ENCODE measurements around the gene AXDND1. TPM values are rescaled to one million over a fixed set of nuclear protein-coding genes. Genes with fewer than 3 reads are reported as not detected.
"Not testable (repeated sequence)": the region's sequence is repeated elsewhere in the genome, so short reads cannot be mapped to it uniquely, and the experiment has no call there.

Gene AXDND1
- total RNA-seq, 1 donor from 2014 or later, result not detected

DNA sequence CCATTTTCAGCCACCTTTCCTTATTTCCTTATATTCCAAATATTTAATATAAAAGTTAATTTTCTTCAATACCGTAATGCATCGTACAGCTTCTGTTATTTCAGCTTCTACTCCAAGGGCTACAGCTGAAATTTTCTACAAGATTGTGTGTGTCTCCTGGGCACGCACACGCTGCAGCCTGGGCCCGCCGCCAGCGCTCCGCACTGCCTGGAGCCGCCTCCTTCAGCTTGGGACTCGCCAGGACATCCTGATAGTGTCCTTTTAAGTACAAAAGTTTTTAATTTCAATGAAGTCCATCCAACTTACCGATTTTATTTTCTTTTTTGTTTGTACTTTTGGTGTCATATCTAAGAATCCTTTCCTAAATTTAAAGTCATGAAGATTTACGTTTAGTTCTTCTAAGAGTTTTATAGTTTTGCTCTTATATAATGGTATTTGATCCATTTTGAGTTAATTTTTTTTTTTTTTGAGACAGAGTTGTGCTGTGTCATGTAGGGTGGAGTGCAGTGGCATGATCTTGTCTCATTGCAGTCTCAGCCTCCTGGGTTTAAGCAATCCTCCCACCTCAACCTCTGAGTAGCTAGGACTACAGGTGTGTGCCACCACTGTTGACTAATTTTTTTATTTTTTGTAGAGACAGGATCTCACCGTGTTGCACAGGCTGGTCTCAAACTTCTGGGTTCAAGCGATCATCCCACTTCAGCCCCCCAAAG lies 82.8 kb downstream of the AXDND1 start:
- intact Hi-C loops (cut with micrococcal nuclease), result no loop called here

DNA sequence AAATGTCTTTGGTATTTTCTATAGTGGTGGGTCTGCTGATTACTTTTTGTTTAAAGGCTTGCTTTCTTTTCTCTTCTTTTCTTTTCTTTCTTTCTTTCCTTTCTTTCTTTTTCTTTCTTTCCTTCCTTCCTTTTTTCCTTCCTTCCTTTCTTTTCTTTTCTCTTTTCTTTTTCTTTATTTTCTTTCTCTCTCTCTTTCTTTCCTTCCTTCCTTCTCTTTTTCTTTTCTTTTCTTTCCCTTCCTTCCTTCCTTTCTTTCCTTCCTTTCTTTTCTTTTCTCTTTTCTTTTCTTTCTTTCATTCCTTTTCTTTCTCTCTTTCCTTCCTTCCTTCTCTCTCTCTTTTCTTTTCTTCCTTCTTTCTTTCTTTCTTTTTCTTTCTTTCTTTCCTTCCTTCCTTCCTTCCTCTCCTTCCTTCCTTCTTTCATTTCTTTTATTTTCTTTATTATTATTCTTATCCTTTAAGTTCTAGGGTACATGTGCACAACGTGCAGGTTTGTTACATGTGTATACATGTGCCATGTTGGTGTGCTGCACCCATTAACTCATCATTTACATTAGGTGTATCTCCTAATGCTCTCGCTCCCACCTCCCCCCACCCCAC lies 93.9 kb downstream of the AXDND1 start:
- intact Hi-C loops (cut with micrococcal nuclease), result not testable (repeated sequence)

DNA sequence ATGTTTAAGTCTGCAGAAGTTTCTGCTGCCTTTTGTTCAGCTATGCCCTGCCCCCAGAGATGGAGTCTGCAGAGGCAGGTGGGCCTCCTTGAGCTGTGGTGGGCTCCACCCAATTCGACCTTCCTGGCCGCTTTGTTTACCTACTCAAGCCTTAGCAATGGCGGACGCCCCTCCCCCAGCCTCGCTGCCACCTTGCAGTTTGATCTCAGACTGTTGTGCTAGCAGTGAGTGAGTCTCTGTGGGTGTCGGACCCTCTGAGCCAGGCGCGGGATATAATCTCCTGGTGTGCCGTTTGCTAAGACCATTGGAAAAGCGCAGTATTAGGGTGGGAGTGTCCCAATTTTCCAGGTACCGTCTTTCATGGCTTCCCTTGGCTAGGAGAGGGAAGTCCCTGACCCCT lies 99.9 kb downstream of the AXDND1 start:
- intact Hi-C loops (cut with micrococcal nuclease), result not testable (repeated sequence)

DNA sequence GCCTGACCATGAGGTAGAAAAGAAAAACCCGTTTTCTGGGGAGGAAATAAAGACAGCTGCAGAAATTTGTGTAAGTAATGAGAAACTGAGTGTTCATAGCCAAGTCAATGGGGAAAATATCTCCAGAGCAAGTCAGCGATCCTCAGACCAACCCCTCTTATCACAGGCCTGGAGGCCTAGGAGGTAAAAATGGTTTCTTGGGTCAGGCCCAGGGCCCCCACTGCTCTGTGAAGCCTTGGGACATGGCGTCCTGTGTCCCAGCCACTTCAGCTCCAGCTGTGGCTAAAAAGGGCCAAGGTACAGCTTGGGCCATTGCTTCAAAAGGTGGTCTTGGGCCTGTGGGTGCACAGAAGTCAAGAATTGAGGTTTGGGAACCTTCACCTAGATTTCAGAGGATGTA lies 108.9 kb downstream of the AXDND1 start:
- intact Hi-C loops (cut with micrococcal nuclease), result no loop called here

DNA sequence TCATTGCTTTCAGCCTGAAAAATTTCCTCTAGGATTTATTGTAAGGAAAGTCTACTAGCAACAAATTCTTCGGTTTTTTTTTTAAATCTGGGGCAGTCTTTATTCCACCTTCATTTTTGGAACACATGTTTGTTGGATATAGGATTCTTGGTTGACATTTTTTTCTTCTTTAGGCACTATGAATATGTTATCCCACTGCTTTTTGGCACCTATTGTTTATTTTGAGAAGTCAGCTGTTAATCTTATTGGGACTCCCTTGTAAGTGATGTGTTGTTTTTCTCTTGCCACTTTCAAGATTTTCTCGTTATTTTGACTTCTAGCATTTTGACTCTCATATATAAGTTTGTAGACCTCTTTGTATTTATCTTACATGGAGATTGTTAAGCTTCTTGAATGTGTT lies 110.7 kb downstream of the AXDND1 start:
- intact Hi-C loops (cut with micrococcal nuclease), result no loop called here

DNA sequence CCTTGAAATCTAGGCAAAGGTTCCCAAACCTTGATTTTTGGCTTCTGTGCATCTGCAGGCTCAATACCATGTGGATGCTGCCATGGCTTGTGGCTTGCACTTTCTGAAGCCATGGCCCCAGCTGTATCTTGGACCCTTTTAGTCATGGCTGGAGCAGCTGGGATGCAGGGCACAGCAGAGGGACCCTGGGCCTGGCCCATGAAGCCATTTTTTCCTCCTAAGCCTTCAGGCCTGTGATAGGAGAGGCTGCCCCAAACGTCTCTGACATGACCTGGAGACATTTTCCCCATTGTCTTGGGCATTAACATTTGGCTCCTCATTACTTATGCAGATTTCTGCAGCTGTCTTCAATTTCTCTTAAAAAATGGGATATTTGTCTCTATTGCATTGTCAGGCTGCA lies 112.6 kb downstream of the AXDND1 start:
- intact Hi-C loops (cut with micrococcal nuclease), result no loop called here

DNA sequence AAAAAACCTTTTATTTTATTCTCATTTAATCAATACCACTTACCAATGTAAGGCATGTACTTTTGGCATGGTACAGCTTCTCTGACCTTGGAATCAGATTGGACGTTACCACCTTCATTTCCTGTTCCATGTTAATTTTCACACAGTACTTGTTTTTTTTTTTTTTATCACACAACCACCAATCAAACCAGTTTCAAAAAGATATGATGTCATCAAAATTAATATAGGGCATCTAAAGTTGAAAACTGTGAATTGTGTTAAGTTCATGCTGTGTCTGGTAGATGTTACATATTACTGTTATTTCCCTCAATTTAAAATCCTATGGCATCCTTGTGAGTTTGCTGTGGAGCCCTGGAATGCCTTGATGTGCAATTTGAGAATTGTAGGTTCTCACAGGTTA lies 124.8 kb downstream of the AXDND1 start:
- intact Hi-C loops (cut with micrococcal nuclease), result no loop called here

DNA sequence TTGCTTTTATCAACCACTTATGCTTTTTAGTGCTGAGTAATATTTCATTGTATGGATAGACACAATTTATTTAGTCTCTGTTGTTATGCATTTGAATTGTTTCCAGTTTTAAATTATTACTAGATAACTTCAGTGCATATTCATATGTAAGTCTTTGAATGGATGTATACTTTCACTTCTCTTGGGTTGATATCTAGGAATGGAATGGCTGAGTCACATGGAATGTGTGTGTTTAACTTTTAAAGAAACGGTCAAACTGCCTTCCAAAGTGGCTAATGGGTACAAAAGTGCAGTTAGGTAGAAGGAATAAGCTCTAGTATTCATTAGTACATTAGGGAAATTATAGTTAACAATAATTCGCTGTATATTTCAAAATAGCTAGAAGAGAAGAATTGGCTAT lies 127.6 kb downstream of the AXDND1 start:
- intact Hi-C loops (cut with micrococcal nuclease), result no loop called here

DNA sequence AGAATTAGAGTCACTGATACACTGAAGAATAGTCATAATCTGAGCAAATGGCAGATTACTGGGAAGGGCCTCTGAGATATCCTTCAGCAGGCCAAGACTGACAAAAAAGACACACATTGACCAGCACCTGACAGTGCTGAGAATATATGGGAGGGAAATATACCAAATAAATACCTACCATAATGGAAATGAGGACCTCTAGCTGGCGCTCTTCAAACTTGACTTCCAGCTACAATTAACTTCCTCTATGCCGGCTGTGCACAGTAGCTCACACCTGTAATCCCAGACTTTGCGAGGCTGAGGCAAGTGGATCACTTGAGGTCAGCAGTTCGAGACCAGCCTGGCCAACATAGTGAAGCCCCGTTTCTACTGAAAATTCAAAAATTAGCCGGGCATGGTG lies 140.4 kb downstream of the AXDND1 start:
- intact Hi-C loops (cut with micrococcal nuclease), result no loop called here

DNA sequence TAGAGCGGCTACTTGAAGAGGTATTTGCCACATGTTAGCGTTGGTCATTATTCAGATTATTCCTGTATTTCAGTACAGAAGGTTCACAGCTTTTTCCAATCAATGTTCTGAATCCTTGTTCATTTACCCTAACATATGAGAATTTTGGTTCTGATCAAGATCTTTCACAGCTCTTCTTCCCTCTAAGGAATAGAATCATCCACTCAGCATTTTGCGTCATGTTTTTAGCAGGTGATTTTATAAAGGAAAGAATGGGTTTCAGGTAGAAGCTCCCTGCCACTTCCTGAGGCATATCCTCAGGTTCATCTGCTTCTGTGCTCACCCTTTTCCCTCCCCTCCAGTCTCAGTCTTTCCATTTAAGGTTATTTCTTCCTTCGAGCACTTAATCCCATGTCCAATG lies 143.6 kb downstream of the AXDND1 start:
- intact Hi-C loops (cut with micrococcal nuclease), result no loop called here

DNA sequence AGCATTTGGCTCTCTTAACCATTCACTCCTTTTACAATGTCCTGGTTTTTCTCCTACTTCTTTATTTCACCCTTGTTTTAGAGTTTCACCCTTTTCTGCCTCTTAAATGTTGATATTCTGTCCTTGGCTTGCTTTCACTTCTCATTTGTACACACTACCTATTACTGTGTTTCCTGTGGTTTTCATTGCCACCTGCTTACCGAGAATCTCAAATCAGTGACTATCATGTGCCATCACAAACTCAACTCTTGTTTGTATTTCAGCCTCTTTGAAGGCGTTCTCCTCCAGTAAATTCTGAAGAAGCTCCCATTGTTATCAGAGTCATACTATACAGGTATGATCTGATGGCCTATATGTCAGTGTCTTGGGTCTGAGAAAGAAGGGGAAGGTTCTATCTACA lies 144.3 kb downstream of the AXDND1 start:
- intact Hi-C loops (cut with micrococcal nuclease), result no loop called here

DNA sequence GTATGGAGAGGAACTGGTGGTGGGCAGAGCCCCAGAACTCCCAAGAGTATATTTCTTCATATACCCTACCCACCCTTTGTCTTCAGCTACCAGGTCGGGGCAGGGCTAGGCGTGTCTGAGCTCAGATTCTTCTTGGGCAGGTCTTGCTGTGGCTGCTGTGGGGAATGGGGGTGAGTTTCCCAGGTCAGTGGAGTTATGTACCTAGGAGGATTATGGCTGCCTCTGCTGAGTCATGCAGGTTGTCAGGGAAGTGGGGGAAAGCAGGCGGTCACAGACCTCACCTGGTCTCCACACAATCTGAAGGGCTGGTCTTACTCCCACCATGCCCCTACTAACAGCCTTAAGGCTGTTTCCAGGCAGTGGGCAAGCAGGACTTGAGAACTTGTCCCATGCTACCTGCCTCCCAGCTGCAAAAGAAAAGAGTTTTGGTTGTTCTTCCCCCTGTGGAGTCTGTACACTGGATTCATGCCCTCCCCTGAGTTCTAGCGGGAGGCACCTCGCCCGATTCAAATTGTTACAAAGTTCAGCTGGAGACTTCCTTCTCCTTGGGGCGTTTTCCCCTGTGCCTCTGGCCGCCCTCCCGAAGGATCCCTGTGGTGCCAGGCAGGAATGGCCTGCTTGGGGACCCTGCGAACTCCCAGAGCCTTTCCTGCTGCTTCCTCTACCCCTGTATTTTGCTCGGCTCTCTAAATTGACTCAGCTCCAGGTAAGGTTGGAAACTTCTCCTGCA lies 151.4 kb downstream of the AXDND1 start:
- intact Hi-C loops (cut with micrococcal nuclease), result no loop called here

DNA sequence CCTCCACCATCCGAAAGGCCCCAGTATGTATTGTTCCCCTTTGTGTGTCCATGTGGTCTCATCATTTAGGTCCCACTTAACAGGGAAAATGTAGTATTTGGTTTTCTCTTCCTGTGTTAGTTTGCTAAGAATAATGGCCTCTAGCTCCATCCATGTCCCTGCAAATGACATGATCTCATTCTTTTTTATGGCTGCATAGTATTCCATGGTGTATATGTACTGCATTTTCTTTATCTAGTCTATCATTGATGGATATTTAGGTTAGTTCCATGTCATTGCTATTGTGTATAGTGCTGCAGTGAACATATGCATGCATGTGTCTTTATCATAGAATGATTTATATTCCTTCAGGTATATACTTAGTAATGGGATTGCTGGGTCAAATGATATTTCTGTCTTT lies 152.8 kb downstream of the AXDND1 start:
- intact Hi-C loops (cut with micrococcal nuclease), result not testable (repeated sequence)

DNA sequence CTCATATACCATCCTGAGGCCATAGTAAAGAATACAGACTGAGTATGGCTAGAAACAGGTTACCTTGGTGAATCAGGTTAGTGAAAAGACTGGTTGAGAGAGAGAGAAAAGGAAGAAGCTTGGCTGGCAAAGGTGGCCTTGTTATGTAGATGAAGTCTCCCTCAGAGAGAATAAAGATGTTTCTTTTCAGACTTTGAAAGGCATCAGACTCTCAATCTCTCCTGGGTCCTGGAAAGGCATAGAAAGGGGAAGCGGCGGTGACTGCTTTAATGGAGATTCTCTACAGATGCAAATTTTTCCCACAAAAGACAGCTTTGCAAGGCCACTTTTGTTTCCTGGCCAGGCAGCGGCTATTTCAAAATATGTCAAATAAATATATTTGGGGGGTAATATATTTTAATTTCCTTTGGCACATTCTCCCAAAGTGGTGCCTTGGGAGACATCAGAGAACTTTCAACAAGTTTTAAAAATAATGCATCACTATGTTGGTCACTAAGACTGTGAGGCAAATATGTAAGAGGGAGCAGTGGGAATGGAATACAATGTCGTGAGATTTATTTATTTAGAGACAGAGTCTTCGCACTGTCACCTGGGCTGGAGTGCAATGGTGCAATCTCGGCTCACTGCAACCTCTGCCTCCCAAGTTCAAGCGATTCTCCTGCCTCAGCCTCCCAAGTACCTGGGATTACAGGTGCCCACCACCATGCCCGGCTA lies 163.9 kb downstream of the AXDND1 start:
- intact Hi-C loops (cut with micrococcal nuclease), result no loop called here

DNA sequence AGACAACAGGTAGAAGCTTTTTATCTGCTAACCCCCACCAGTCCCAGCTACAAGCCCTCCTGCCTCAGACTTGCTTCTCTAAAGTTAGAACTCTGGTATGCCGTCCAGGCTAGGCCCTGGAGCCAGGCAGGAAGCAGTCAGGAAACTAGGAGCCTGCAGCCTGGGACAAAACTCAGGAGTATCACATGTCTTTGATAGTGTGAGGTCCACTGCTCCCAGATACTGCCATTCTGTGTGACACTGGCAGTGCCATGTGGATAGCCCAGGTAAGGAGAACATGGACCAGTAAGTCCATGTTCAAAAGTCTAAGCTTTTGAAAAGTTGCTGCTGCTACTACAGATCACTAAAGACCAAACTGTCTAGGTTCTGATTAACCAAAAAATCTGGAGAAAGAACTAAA lies 164.6 kb downstream of the AXDND1 start:
- intact Hi-C loops (cut with micrococcal nuclease), result no loop called here

DNA sequence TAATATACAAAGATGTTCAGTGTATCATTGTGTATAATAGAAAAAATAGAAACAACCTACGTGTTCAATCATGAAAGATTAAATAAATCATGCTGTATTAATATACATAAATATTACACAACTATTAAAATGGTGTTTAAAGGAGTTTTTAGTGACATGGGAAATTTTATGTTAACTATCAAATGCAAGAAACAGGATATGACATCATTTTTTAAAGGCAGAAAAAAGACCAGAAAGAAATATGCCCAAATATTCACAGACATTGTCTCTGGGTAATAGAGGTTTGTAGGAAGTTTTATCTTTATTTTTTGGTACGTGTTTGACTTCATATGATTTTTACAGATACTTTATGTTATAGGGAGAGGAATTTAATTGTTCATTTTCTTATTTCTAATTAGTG lies 176.0 kb downstream of the AXDND1 start:
- intact Hi-C loops (cut with micrococcal nuclease), result no loop called here

DNA sequence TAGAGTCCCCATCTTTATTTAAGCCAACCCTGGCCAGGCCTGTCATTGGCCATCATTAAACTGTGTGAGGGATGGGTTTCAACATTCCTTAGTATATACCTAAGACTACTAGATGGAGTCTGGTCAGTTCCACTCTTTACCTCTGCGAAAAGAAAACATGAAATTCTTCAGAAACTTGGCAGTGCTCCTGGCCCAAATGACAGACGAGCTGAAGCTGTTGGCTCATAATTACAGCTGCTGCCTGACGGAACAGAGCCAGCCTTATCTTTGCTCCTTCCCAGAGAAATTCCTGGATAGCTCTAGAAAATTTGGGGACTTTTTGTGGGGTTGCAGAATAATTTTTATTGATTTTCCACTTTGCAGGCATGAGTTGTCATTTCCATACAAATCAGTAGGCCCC lies 179.6 kb downstream of the AXDND1 start:
- intact Hi-C loops (cut with micrococcal nuclease), result no loop called here

DNA sequence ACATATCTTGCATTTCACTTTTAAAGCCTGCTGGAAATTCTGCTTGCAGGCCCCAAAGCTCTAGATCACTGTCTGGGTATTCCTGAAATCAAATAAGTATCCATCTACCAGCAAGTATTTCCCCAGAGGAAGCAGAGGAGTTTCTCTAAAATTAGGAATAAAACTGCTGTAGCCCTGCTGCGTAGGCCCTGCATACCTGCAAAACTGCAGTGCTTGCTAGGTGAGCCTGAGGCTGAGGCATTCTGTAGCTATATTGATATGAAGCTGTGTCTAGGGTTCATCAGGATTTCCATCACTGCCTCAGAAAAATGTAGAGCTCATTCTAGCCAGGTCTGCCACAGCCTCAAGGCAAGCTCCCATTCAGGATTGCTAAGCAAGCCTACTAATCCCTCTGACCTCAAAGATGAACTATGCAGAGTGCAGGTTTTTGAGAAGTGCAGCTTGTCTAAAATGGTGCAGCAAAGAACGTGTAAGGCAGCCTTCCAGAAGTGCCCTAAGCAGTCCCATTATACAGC lies 181.3 kb downstream of the AXDND1 start:
- intact Hi-C loops (cut with micrococcal nuclease), result no loop called here

DNA sequence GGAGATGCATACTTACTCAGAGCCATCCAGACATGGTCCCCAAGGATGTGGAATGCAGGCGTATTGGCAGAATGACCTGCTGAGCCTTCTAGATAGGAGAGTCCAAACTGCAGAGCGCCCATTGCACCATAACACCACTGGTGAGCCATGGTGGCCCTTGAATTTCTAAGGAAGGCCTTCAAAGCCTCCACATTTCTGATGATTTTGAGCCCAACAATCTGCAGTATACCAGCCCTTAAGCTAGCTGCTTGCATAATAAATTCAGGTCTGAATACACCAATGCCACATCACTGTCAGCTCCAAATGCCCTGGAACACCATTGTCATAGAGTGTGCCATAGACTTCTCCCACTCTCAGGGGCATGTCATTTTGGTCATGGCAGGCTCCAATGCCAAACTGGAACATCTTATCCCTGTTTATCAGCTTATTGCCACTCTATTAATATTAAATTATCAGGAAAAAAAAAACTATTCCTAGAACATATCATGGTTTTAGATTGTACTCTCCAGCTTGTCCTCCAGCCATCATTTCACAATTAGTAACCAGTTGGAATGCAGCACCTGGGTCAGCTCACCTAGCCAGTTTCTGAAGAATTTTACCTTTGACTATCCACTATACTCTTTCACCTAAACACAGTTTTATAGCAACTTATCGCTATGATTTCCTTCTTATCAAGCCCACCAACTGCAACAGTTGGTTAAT lies 183.0 kb downstream of the AXDND1 start:
- intact Hi-C loops (cut with micrococcal nuclease), result no loop called here

DNA sequence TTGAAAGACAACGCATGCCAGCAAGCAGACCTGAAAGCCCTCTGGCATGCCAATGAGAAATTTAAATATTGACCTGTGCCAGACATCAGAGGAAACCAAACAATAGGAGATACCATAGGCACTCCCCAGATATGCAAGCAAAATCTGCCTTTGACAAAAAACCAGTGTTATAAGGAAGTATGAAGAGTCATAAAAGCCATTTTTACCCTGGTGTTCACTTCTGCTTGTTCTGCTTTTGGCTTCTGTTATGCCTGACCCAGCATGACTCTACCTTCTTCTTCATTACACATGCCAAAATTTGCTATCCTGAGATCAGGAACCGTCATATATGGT lies 183.6 kb downstream of the AXDND1 start:
- intact Hi-C loops (cut with micrococcal nuclease), result no loop called here
